GM21786 (cell line): Measurements from ENCODE around the gene FCHSD2.
A peak's percentile ranks its signal among the peaks of the same experiment; 100 is the strongest.
"Not testable (repeated sequence)": the region's sequence is repeated elsewhere in the genome, so short reads cannot be mapped to it uniquely, and the experiment has no call there.

Experiments
- ATAC-seq: cut with Tn5 transposase; IDR thresholded peaks from one replicate; pipeline ENCODE4 v1.9.1; 2021; ENCODE audit not compliant: unreplicated experiment

FCHSD2 gene

DNA sequence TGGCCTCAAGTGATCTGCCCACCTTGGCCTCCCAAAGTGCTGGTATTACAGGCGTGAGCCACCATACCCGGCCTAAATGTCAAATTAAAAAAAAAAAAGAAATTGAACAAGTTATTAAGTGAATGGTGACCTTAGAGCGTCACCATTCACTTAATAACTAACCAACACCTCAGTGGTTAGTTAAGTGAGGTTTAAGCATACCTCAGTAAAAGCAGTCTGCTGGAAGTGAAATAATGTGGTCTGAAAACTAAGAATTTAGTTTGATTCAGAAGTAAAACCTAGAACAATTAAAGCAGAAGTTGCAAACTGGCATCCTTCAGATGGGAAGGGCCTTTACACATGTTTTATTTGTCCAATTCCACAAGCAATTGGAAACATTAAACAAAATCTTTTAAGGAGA lies 71.5 kb downstream of the FCHSD2 start:
- ATAC-seq = no peak

DNA sequence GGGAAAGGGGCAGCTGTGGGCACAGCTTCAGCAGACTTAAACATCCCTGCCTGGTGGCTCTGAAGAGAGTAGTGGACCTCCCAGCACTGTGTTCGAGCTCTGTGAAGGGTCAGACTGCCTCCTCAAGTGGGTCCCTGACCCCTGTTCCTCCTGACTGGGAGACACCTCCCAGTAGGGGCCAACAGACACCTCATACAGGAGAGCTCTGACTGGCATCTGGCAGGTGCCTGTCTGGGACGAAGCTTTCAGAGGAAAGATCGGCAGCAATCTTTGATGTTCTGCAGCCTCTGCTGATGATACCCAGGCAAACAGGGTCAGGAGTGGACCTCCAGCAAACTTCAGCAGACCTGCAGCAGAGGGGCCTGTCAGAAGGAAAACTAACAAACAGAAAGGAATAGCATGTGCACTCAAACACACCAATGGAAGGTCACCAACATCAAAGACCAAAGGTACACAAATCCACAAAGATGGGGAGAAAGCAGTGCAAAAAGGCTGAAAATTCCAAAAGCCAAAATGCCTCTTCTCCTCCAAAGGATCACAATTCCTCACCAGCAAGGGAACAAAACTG lies 80.2 kb downstream of the FCHSD2 start:
- not testable (repeated sequence) for ATAC-seq

DNA sequence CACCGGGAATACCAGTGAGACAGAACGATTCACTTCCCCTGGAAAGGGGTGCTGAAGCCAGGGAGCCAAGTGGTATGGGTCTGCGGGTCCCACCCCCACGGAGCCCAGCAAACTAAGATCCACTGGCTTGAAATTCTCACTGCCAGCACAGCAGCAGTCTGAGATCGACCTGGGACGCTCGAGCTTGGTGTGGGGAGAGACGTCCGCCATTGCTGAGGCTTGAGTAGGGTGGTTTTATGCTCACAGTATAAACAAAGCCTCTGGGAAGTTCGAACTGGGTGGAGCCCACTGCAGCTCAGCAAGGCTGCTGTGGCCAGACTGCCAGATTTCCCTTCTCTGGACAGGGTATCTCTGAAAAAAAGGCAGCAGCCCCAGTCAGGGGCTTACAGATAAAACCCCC lies 80.7 kb downstream of the FCHSD2 start:
- not testable (repeated sequence) for ATAC-seq

DNA sequence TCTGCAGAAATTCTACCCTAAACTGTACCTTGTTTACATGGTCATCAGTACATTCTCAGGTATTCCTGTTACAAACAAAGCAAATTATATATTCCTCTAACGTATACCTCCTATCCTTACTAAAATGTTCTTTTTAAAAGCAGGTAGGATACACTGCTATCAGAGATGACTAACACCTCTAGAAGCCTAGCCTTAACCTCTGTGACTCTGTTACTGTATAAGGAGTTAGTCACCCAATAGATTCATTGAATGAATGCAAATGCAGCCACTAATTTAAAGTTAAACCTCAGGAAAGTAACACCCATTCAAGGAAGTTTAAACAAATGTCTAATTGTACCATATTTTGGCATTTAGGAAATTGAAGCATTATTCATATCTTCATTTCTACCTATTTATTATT lies 82.2 kb downstream of the FCHSD2 start:
- no peak for ATAC-seq

DNA sequence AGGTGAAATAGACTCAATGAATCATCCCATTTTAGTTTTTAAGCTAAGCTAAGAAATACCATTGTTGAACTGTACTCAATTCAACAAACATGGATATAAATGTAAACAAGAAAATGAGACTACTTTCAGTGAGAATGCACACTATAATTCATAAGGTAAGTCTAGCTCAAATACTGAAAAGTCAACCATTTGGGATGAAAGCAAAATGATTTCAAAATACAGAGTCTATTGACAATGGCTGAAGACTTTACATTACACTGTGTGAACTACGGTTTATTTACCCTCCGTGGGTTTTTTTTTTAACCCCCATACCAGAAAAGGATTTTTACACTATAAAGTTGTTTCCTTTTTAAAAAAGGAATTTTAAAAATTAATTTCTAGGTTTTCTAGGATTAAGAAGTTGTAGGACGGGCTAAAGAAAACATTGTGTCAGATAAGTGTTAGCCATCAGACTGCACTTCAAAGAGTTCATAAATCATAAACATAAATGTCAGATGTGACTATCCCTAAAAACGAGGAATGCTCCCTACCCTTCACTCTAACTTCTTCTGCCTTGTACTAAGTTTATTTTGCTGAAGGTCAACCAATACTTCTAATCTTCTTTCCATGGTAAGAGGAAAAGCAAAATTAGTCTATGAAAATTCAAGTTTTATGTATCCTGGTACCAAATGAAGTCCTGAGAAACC lies 83.0 kb downstream of the FCHSD2 start:
- no peak for ATAC-seq

DNA sequence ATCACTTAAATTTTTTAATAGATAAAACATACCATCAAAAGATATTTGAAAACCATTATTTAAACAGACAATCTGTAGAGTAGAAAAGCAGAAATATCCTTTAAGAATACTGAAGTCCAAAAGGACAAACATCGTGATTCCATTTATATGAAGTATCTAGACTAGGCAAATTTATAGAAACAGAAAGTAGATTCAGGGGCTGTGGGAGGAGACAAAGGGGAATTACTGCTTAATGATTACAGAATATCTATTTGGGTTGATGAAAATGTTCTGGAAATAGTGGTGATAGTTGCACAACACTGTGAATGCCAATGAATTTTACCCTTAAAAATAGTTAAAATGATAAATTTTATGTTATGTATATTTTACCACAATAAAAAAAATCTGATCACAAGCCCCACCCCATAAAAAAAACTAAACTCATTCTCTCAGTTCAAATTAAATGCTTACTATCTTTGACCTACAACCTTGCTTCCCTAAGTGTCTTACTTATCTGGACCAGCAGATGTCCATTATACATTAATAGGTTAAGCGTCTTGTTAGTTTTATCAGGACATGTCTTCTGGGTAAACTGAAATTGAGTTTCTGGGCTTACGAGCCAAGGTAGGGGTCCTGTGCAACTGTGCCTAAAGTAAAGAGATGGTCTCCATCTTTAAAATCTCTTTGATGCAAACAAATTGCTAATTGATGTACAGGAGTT lies 86.3 kb downstream of the FCHSD2 start:
- ATAC-seq = no peak

DNA sequence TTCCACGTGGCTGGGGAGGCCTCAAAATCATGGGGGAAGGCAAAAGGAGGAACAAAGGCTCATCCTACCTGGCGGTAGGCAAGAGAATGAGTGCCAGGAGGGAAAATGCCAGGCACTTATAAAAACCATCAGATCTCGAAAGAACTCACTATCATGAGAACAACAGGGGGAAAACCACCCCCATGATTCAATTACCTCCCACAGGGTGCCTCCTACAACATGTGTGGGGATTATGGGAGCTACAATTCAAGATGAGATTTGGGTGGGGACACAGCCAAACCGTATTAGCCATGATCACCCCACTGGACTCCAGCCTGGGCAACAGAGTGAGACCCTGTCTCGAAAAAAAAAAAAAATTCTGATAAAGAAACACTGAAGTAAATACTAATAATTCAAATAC lies 87.1 kb downstream of the FCHSD2 start:
- no peak for ATAC-seq

DNA sequence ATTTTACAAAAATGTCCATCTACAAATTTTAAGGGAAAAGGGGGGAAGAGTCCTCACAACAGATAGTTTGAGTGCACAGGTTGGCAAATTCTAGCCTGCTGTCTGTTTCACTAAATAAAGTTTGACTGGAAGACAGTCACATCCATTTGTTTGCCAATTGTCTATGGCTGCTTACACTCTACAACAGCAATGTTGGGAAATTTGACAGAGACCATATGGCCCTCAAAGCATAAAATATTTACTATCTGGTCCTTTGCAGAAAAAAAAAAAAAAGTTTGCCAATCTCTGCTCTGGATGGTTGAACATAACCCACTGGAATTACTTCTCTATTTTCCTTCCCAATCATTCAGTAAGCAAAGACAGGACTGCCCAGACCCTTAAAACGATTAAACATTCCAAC lies 88.2 kb downstream of the FCHSD2 start:
- no peak for ATAC-seq

DNA sequence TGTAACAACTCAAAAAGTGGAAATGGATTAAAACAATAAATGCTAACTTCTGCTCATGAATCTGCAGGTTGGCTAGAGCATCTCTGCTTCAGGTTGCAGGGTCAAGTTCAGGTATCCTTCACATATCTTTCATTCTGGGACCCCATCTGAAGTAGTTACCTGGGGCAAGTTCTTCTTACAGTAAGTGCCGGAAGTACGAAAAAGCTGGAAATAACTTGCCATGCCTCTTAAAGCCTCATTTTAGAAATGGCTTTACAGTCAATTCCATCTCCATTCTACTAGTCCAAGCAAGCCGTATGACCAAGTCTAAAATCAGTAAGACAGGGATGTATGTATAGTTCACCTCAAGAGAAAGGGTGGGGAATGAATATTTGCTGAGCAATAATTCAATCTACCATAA lies 93.7 kb downstream of the FCHSD2 start:
- peak; percentile 7 for ATAC-seq

DNA sequence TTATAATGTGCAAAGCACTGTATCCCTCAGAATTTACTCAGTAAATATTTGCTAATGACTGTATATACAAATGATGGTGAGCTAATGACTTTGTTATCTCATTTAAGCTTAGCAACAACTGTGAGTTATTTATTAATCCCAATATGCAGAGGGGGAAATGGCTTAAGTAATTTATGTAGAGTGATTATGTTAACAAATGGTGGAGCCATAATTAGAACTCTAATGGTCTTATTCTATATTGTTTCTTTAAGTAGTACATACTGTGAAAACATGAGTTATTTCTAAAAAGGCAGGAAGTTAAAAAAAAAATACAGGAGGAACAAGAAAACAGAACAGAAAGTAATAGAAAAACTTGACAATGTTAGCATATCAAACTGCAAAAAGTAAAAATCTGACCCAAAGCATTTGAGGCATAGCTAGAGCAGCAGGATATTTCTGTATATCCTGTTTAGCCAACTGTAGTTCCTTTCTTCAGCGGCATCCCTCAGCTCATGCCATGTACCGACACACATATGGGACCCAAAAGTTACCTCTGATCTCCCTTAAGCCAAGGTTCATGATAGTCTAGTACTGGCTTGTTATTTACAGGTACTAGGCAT lies 94.2 kb downstream of the FCHSD2 start:
- peak; percentile 81 for ATAC-seq

DNA sequence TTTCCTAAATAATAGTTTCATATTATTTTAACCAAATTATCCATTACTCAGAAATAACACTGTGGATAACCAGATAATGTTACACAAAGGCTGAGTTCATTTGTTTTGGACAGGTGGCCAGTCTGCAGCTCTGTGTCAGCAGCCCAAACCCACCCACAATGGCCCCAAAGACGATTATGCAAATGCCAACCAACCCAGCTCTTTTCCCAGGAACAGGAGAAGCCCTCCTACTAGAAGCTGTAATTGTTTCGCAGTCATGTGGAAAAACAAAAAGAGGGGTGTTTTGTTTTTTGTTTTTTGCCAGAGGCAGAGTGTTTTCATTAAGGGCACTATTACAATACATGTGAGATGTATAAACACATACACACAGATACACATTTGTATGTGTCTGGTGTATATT lies 102.1 kb downstream of the FCHSD2 start:
- ATAC-seq = no peak

DNA sequence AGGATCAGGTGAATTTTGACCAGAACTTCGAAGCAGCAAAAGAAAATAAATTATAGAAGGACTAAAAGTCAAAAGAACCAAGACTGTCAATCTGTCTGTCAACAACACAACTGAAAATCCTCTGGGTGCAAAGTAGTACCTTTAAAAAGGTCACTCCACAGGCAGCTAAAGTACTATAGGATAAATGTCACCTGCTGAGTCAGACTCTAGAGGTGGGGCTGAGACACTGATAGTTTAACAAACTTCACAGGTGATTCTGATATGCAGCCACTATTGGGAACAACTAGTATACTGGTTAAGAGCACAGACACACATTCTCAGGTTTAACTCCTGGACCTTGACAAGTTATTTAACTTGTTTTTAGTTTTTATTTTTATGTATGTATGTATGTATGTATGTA lies 107.3 kb downstream of the FCHSD2 start:
- no peak for ATAC-seq

DNA sequence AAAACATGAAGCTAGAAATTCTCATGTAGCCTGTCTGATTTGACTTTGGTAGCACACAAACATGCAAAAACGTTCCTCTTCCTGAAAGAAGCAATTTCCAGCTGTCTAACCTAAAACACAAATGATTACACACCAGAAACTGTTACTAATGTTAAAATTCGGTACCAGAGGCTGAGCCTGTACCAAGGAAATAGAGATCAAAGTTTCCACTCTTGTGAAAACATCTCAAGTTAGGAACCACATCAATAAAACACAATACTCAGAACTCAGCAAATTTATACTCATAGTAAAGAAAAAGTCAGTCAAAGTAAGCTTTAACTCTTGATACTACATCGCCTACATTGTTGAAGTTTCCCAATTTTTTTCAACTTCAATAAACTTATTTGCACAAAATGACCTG lies 107.8 kb downstream of the FCHSD2 start:
- ATAC-seq = no peak

DNA sequence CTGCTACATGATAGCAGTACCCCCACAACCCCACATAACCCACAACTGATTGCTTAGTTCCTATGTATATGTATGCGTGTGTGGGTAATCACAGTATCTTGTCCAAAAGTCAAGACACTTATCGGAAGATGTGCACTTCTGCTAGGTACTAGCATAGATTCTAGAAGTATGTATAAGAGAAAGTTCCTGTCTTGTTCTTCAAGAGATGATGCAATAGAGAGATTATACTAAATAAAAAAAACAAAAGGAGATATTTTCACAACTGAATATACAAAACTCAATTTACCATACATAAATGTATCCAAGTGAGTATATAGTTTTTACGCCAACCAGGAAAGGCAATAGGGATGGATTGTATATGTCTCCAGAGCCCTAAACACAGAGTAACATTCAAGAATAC lies 112.0 kb downstream of the FCHSD2 start:
- ATAC-seq = no peak

DNA sequence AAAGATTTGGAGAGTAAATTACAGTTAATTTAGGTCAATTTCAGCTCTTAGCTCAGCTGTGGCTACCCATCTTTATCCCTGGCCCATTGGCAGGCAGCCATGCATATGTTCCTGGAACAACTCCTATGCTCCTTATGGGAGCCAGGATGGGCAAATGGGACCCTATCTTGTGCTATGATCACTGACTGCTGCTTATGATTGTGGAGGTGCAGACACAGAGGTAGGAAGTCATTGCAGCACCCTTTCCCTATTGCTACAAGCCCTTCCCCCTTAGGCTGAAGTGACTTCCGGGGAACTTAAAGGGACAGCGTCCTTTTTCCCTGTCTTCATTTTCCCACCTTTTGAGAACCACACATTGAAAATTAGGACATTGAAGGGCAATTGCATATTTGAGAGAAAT lies 112.7 kb downstream of the FCHSD2 start:
- no peak for ATAC-seq

DNA sequence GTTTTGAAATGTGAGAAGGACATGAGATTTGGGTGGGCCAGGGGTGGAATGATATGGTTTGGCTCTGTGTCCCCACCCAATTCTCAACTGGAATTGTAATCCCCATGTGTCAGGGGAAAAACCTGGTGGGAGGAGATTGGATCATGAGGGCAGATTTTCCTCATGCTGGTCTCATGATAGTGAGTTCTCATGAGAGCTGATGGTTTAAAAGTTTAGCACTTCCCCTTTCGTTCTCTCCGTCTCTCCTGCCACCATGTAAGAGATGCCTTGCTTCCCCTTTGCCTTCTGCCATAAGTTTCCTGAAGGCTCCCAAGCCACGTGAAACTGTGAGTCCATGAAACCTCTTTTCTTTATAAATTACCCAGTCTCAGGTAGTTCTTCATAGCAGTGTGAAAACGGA lies 113.5 kb downstream of the FCHSD2 start:
- no peak for ATAC-seq

DNA sequence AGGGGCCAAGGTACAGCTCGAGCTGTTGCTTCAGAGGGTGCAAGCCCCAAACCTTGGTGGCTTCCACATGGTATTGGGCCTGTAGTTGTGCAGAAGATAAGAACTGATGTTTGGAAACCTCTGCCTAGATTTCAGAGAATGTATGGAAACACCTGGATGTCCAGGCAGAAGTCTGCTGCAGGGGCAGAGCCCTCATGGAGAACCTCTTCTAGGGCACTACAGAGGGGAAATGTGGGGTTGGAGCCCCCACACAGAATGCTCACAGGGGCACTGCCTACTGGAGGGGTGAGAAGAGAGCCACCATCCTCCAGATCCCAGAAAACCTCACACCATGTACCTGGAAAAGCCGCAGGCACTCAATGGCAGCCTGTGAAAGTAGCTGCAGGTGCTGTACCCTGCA lies 114.3 kb downstream of the FCHSD2 start:
- ATAC-seq = not testable (repeated sequence)

DNA sequence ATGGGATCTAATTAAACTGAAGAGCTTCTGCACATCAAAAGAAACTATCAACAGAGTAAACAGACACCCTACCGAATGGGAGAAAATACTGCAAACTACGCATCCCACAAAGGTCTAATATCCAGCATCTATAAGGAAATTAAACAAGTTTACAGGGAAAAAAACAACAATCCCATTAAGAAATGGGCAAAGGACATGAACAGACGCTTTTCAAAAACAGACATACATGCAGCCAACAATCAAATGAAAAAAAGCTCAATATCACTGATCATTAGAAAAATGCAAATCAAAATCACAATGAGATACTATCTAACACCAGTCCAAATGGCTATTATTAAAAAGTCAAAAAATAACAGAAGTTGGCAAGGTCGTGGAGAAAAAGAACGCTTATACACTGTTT lies 117.5 kb downstream of the FCHSD2 start:
- ATAC-seq = no peak

DNA sequence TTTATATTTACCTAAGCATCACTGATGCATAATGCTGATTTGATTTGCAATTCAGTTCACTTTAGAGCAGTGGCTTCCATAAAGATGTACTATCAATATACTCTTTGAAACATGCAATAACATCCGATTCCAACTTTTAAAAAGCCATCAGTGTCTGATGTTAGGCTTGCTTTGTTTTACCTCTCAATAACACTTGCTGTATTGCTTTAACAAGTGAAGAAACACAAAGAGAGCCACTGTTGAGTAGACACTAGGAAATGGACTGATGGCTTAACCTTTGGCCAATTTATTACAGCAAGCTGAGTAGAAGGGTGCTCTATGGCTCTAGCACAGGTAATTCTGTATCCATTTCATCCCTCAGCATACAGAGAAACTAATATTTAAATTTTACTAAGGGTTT lies 122.1 kb downstream of the FCHSD2 start:
- ATAC-seq = no peak

DNA sequence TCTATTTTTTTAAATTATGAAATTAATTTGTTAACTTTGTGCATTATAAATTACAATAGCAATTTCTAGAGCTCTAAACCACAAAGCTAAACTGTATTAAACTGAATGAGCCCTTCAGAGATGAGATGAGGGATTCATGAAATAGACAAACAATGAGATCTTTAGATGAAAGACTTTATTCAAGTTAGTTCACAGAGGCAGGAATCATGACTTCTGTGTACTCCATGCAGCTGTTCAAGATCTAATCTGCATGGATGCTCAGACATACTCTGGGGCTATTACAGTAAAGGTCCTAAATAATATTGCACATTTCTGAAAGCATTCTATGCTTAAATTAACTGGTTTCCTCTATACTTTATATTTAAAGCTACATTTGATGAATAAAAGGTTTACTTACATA lies 122.7 kb downstream of the FCHSD2 start:
- ATAC-seq = no peak

DNA sequence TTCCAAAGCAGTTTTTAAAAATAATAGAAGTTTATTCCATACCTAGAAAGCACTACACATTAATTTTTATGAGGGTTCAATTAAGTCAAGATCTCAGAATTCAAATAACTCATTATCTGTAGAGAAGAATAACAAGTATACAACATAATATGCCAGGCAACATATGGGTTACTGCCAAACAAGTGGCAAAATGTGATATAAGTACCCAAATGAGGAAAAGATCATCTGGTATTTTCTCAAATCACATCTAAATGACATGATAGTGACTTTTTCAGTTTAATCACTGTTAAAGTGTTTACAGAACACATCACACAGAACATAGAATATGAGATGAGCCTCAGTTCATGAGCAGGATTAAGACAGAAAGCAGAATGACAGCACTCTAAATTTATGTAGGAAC lies 123.3 kb downstream of the FCHSD2 start:
- ATAC-seq = no peak
